Dermis microvascular lymphatic vessel endothelial cell (primary cell): ENCODE results near the gene C7. TPM values are rescaled to one million over a fixed set of nuclear protein-coding genes. Genes with fewer than 3 reads are reported as not detected.
"Not testable (repeated sequence)": the region's sequence is repeated elsewhere in the genome, so short reads cannot be mapped to it uniquely, and the experiment has no call there.

ENCODE experiments used
- DNase-seq, 2 donors: peaks; one replicate each; pipeline versions ENCODE4 v3.0.0 to v3.0.0-alpha.2; 2010; ENCODE audit warnings: low read depth in 2 of 2
- total RNA-seq: library from RNA; depleted of rRNA; stranded (reverse); fragments of >200 nt; gene quantifications from 2 replicates; pipeline ENCODE4 v1.2.1, GENCODE V29; 2014

C7 gene
- total RNA-seq, 1 donor from 2014 or later, result under 0.01 TPM

DNA sequence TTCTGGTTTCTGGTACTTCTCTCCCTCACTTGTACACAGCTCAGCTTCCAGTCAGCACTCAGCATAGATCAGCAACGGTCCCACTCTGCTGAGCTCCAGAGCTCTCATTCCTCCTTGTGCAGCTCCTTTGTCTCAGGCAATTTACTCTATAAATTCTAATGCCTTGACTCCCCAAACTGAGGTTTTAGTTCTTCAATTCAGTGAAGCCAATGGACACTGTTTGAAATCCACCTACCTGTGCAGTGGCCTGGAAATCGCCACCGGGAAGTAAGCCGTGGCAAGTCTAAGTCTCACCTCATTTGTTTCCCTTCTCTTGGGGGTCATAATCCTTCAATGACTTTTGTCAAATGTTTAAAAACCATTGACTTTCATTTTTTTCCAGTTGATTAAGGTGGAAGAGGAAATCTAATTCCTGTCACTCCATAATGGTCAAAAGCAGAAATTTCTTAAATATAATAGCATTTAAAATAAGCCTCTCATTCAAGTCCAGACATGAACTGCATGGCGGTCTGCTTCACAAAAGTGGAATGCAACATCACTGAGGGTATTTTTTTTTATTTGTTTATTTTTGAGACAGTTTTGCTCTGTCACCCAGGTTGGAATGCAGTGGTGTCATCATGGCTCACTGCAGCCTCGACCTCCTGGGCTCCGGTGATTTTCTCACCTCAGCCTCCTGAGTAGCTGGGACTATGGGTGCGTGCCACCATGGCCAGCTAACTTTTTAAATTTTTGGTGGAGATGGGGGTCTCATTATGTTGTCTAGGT lies 79.6 kb downstream of the C7 start:
- DNase-seq, result no peak

GRCh38 chr5:40991168-40991980 lies 82.1 kb downstream of the C7 start:
- peak; percentile 58 to 69 for DNase-seq

DNA sequence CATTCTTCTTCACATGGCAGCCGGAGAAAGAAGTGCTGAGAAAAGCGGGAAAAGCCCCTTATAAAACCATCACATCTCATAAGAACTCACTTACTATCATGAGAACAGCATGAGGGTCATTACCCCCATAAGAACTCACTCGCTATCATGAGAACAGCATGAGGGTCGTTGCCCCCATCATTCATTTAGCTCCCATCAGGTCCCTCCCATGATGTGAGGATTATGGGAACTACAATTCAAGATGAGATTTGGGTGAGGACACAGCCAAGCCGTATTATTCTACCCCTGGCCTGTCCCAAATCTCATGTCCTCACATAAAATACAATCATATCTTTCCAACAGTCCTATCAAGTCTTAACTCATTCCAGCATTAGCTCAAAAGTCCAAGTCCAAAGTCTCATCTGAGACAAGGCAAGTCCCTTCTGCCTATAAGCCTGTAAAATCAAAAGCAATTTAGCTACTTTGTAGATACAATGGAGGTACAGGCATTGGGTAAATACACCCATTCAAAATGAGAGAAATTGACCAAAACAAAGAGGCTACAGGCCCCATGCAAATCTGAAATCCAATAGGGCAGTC lies 82.8 kb downstream of the C7 start:
- DNase-seq, result no peak

DNA sequence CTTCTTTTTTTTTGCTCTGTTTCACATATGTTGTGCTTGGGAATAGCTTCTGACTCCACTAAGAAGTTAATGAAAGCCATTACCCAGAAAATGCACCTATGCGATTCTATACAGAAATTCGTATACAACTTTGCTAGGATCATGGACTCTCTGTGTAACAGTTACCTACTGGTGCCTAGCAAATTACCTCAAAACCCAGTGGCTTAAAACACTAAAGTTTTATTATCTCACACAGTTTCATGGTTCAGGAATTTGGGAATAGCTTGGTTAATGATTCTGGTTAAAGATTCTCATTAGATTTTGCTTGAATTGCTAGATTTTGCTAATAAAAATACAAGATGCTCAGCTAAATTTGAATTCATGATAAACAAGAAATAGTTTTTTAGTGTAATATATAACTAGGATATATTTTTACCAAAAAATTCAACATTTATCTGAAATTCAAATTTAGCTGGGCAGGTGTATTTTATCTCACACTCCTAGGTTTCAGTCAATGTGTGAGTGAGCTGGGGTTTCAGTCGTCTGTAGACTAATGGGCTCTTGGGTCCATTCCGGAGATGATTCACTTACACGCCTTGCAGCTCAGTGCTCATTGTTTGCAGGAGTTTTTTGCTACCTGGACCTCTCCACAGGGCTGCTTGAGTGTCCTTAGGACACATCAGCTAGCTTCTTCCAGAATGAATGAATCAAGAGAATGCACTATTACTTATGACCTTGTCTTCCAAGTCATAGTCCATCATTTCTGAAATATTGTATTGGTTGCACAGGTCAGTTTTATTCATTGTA lies 86.7 kb downstream of the C7 start:
- no peak for DNase-seq

DNA sequence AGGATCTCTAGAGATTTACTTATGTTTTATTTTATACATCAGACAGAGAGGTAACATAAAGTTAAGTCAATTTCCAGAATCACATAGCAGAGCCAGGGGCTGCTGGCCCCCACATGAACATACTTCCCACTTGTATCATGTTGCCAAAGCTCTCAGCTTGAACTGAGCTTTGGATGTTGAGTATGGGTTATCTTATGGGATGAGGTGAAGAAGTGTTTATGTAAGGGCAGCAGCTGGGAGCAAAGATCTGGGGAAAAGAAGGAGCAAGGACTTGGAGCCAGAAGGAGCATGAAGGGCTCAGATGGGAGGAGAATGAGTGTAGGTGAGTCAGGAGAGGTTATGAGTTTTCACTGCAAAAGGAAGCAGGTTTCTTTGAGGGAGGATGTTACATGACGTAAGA lies 89.8 kb downstream of the C7 start:
- DNase-seq, result no peak

DNA sequence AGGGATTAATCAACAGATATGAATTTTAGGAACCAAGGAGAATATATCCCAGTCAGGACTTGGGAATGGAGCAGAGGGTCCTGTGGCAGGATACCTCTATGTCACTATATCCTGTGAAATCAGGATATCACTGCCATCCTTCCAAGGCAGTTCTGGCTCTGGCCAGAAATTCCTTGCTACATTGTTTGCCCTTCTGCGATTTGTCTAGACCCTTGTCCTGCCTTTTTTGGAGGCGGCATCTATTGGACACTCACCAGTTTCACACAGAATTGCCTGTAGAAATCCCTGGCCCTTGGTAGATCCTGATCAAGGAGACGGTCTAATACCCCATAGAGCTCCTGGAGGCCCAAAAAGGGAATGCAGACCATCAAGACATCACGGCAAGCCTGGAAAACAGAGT lies 90.7 kb downstream of the C7 start:
- DNase-seq, result no peak

GRCh38 chr5:41003670-41004376 lies 94.5 kb downstream of the C7 start:
- no peak for DNase-seq

- DNase-seq, result no peak
These were observed 95.6 kb downstream of the C7 start for GRCh38 chr5:41004931-41005330.

DNA sequence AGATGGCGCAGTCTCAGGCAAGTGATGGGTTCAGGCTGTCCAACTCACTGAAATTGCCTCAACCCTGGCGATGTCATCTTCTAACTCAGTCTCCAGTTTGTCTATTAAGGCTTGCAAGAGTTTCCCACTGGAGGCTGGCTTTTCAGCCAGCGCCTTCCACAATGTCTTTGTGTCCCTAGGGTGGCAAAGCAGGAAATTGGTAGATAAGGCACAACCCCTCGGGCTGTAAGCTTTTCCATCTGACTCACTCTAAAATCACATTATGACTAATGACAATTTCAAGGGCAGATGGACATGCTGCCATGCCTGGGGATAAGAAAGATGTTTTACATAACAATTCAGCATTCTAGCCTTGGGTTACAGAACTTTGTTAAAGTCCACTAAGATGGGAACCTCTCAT lies 99.9 kb downstream of the C7 start:
- DNase-seq, result no peak

DNA sequence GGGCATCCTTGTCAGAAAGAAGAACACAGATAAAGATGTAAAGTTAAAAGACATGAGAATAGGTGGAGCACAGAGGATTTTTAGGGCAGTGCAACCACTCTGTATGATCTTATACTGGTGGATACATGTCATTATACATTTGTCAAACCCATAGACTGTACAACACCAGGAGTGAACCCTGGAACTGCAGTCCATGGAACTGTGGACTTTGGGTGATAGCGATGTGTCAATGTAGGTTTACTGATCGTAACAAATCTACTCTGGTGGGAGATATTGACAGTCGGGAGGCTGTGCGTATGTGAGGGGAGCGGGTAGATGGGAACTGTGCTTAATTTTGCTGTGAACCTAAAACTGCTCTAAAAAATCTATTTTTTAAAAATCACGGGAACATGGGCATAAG lies 101.3 kb downstream of the C7 start:
- no peak for DNase-seq

- DNase-seq, result no peak
These were observed 103.0 kb downstream of the C7 start for GRCh38 chr5:41012318-41012717.

GRCh38 chr5:41022600-41022999 lies 113.3 kb downstream of the C7 start:
- DNase-seq, result not testable (repeated sequence)

Other genes starting within 250 kb of the C7 start
- 5.7 and 5.9 TPM in 2 replicates for gene PTGER4, start 229.6 kb upstream of the C7 start, total RNA-seq
- gene TTC33, start 153.5 kb upstream of the C7 start, total RNA-seq, result 12.9 and 13.5 TPM in 2 replicates
- gene PRKAA1, start 111.1 kb upstream of the C7 start, total RNA-seq, result 69.2 and 78.3 TPM in 2 replicates
- gene RPL37, start 74.3 kb upstream of the C7 start, total RNA-seq, result 1,577 and 2,023 TPM in 2 replicates
- gene CARD6, start 68.1 kb upstream of the C7 start, total RNA-seq, result 34.0 and 38.9 TPM in 2 replicates
- not detected in 2 replicates for gene MROH2B, start 161.8 kb downstream of the C7 start, total RNA-seq